Activated naive CD8-positive, alpha-beta T cell (primary cell): Measurements from ENCODE around the gene ODF4.
A peak's percentile ranks its signal among the peaks of the same experiment; 100 is the strongest.
"Not testable (repeated sequence)": the region's sequence is repeated elsewhere in the genome, so short reads cannot be mapped to it uniquely, and the experiment has no call there.

Source experiments
- H3K27ac Mint-ChIP-seq: one replicate; pipeline ENCODE4 v1.8.0; 2021; ENCODE audit warnings: mixed read lengths
- H3K27me3 Mint-ChIP-seq: one replicate; pipeline ENCODE4 v1.8.0; 2021; ENCODE audit warnings: mixed read lengths
- H3K36me3 Mint-ChIP-seq: one replicate; pipeline ENCODE4 v1.8.0; 2021; ENCODE audit warnings: mixed read lengths
- H3K4me1 Mint-ChIP-seq: one replicate; pipeline ENCODE4 v1.8.0; 2021; ENCODE audit warnings: low read depth, mixed read lengths
- H3K4me3 Mint-ChIP-seq: one replicate; pipeline ENCODE4 v1.8.0; 2021; ENCODE audit warnings: mild to moderate bottlenecking, mixed read lengths
- H3K9me3 Mint-ChIP-seq: one replicate; pipeline ENCODE4 v1.8.0; 2021; ENCODE audit warnings: low read depth, mixed read lengths

Gene ODF4

GRCh38 chr17:8372422-8372821 lies 32.8 kb downstream of the ODF4 start:
- Mint-ChIP-seq H3K9me3 (no peaks in the 10 kb centered on the region), H3K4me1 (peaks cover 19% of the 10 kb centered on the region), H3K27ac (no peak overlapping the region), H3K36me3 (peaks cover 9% of the 10 kb centered on the region), H3K4me3 (no peak overlapping the region), H3K27me3 (no peaks in the 10 kb centered on the region)

- H3K4me1 Mint-ChIP-seq: peaks cover 30% of the 10 kb centered on the region
- H3K27ac Mint-ChIP-seq, H3K9me3 Mint-ChIP-seq, H3K4me3 Mint-ChIP-seq, H3K27me3 Mint-ChIP-seq: not testable (repeated sequence)
- peaks cover 13% of the 10 kb centered on the region for H3K36me3 Mint-ChIP-seq
These were observed 34.2 kb downstream of the ODF4 start for GRCh38 chr17:8373856-8374255.

GRCh38 chr17:8375738-8376259 lies 36.2 kb downstream of the ODF4 start:
- Mint-ChIP-seq H3K27ac (peak overlapping the region; percentile 88), H3K4me3 (peak overlapping the region; percentile 99), H3K27me3 (no peaks in the 10 kb centered on the region), H3K4me1 (peaks cover 48% of the 10 kb centered on the region), H3K36me3 (peaks cover 15% of the 10 kb centered on the region), H3K9me3 (no peaks in the 10 kb centered on the region)

DNA sequence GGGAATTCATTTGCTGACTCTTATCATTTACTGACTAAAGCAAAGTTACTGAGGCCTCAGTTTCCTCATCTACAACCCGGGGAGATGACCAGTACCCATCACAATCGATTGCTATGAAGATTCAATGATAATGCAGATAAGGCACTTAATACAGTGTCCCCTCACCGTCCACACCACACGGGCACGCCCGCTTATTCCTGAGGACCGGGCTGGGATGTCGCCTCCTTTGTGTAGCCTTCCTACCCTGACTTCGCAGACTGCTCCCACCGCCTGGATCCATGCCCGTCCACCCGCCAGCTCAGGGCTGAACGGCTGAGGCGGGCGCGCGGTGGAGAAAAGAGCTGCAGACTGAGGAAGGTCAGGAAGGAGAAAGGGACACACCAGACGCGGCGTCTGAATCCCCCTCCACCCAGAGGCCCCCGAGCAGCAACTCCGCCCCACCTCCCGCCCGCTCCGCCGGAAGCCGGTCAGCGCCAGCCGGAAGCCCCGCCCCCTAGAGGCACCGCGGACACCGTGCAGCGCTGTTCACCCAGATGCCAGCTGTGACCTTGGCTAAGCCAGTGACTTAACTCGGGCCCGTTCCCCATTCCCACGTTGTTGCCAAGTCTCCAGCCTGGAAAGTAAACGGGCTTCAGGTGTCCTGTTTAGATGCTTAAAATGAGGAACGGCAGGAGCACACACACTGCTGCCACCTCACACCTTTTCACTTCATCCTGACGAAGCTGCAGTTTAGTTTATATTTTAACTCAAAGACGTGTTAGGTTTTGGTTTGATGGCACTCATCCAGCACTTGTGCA lies 36.8 kb downstream of the ODF4 start, which contains the start of gene KRABD2:
Gene KRABD2, minus strand, starts transcription at position 434 of the 797 bp plus-strand sequence.
- no peaks in the 10 kb centered on the region for H3K27me3 Mint-ChIP-seq
- peaks cover 54% of the 10 kb centered on the region for H3K4me1 Mint-ChIP-seq
- H3K36me3 Mint-ChIP-seq: peaks cover 18% of the 10 kb centered on the region
- H3K9me3 Mint-ChIP-seq: no peaks in the 10 kb centered on the region
- H3K4me3 Mint-ChIP-seq: peak within 1 kb of the TSS; percentile 99
- peak within 1 kb of the TSS; percentile 88 for H3K27ac Mint-ChIP-seq

DNA sequence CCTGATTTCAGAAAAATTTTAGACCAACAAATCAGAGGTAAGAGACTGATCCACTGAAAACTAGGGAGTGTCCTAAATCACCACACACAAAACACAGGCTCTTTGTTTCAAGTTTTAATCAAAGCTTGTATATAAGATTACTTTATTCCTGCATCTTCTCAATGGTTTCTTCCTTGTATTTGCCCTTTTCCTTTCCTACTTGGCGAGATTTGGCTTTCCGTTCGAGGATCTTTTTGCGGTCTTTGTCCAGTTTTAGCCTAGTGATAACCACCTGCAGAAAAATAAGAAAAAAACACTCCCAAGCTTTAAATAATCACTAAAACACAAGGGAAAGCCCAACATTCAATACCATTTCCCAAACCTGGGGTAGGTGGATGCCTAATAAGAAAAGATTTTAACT lies 37.8 kb downstream of the ODF4 start:
- Mint-ChIP-seq H3K4me1 (peaks cover 57% of the 10 kb centered on the region), H3K27me3 (no peaks in the 10 kb centered on the region), H3K9me3 (no peaks in the 10 kb centered on the region), H3K4me3 (peak overlapping the region; percentile 99), H3K36me3 (peaks cover 23% of the 10 kb centered on the region), H3K27ac (peak overlapping the region; percentile 88)

GRCh38 chr17:8378117-8378516 lies 38.5 kb downstream of the ODF4 start:
- peaks cover 28% of the 10 kb centered on the region for H3K36me3 Mint-ChIP-seq
- H3K9me3 Mint-ChIP-seq, H3K27me3 Mint-ChIP-seq: not testable (repeated sequence)
- peak overlapping the region; percentile 88 for H3K27ac Mint-ChIP-seq
- H3K4me3 Mint-ChIP-seq: peak overlapping the region; percentile 99
- H3K4me1 Mint-ChIP-seq: peaks cover 60% of the 10 kb centered on the region

DNA sequence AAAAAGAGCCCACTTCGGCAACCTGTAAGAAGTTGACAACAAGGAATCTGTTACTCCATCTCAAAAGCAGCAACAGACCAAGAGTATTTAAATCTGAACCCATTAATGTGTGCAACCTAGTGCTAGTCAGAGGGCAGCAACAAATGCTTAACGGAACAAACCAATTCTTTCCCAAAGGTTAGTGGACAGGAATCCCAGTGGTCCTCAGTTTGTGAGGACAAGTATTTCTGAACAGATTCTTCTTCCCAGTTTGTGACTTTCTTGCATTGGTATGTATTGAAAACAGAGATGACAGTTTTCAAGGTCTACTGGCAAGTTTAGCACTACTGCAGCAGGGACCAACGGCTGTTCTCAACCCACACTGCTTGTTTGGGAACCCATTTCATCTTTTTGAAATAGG lies 40.4 kb downstream of the ODF4 start:
- Mint-ChIP-seq H3K9me3 (no peaks in the 10 kb centered on the region), H3K27me3 (no peaks in the 10 kb centered on the region), H3K4me1 (peaks cover 66% of the 10 kb centered on the region), H3K27ac (peak overlapping the region; percentile 87), H3K4me3 (peak overlapping the region; percentile 99), H3K36me3 (peaks cover 28% of the 10 kb centered on the region)

- H3K36me3 Mint-ChIP-seq: peaks cover 24% of the 10 kb centered on the region
- H3K9me3 Mint-ChIP-seq: no peaks in the 10 kb centered on the region
- no peaks in the 10 kb centered on the region for H3K27me3 Mint-ChIP-seq
- H3K4me3 Mint-ChIP-seq: peak overlapping the region; percentile 99
- peaks cover 59% of the 10 kb centered on the region for H3K4me1 Mint-ChIP-seq
- H3K27ac Mint-ChIP-seq: peak overlapping the region; percentile 99
These were observed 42.6 kb downstream of the ODF4 start for GRCh38 chr17:8382052-8382879.

- Mint-ChIP-seq H3K36me3 (peaks cover 24% of the 10 kb centered on the region), H3K27ac (peak overlapping the region; percentile 99), H3K4me3 (peak overlapping the region; percentile 99), H3K27me3 (no peaks in the 10 kb centered on the region), H3K9me3 (no peaks in the 10 kb centered on the region), H3K4me1 (peaks cover 53% of the 10 kb centered on the region)
These were observed 43.2 kb downstream of the ODF4 start for GRCh38 chr17:8382880-8383142.

DNA sequence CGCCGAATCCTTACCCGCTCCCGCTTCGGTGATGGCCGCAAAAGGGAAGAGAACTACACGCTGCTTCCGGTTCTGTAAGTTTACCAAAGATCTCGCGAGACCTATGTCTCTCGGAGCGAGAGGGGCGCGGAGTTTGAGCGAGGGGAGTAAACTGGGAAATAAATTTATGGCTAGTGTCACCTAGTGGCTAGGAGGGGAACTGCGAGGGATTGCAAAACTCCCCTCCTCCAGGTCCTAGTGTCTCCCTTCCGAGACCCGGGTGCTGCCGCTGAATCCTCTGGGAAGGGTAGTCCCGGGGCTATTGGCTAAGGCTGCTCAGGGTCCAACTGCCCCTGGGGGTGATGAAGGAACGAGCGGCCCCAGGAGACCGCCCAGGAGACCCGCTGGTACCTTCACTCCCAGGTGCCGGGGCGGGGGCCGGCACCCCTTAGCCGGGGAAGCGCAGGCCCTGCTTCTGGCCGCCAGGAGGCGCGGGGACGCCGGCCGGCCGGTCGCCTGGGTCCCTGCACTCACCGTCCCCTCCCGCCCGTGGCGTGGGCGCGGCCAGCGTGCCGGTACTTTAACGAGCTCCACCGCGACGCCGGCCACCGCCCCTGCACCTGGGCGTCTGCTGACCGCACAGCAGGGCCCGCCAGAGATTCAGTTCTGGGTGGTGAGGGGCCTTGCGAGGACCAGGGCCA lies 43.6 kb downstream of the ODF4 start, which contains the start of gene RPL26:
Gene RPL26, minus strand, starts transcription at position 51 of the 680 bp plus-strand sequence. CDS start 883 bp downstream, outside the sequence.
- H3K27ac Mint-ChIP-seq: peak within 1 kb of the TSS; percentile 99
- H3K9me3 Mint-ChIP-seq: no peaks in the 10 kb centered on the region
- peak within 1 kb of the TSS; percentile 99 for H3K4me3 Mint-ChIP-seq
- H3K27me3 Mint-ChIP-seq: no peaks in the 10 kb centered on the region
- peaks cover 52% of the 10 kb centered on the region for H3K4me1 Mint-ChIP-seq
- peaks cover 24% of the 10 kb centered on the region for H3K36me3 Mint-ChIP-seq

DNA sequence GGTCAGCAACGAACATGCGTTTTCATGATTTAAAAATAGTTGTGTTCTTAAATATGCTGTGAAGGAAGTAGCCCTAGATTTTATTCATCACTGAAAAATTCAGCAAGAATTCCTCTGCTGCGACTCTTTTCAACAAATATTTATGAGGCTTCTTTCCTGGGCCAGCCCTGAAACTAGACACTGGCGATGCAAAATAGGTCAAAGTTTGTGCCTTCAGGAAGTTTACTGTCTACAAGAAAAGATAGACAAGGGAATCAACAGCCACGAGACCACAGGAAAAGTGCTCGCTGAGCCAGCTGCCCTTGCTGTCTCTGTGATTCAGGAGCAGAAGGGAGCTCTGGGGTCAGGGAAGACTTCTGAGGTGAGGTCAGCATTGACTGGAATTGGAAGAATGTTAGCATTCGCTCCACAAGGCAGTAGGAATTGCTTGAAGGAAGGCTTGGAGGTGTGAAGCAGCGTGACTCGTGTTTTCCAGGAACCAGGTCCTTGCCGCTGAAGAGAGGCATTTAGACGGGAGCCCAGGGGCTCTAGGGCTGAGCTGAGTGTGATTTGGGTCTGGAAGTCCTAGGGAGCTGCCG lies 45.2 kb downstream of the ODF4 start:
- H3K27ac Mint-ChIP-seq: peak overlapping the region; percentile 82
- H3K4me1 Mint-ChIP-seq: peaks cover 37% of the 10 kb centered on the region
- H3K9me3 Mint-ChIP-seq: no peaks in the 10 kb centered on the region
- H3K27me3 Mint-ChIP-seq: no peaks in the 10 kb centered on the region
- H3K36me3 Mint-ChIP-seq: peaks cover 16% of the 10 kb centered on the region
- peak overlapping the region; percentile 99 for H3K4me3 Mint-ChIP-seq

DNA sequence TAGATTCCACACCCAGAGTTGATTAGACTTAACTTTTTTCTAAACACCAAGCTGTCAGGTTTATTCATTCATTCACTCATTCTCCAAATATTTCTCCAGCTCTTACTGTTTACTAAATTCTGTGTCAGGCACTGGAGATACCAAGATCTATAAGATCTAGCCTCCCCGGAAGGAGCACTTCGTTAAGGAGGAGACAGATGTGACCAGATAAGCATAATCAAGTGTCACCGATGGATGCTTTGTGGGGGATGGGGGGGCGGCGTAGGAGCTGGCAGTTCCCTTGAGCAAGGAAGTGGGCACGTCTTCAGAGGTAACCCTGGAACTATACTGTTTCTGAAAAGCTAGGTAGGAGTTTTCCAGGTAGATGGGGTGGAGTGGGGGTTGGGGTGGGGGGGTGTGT lies 47.2 kb downstream of the ODF4 start:
- H3K27me3 Mint-ChIP-seq: no peaks in the 10 kb centered on the region
- H3K36me3 Mint-ChIP-seq: peaks cover 11% of the 10 kb centered on the region
- no peak overlapping the region for H3K4me3 Mint-ChIP-seq
- no peak overlapping the region for H3K27ac Mint-ChIP-seq
- H3K9me3 Mint-ChIP-seq: no peaks in the 10 kb centered on the region
- H3K4me1 Mint-ChIP-seq: peaks cover 22% of the 10 kb centered on the region

DNA sequence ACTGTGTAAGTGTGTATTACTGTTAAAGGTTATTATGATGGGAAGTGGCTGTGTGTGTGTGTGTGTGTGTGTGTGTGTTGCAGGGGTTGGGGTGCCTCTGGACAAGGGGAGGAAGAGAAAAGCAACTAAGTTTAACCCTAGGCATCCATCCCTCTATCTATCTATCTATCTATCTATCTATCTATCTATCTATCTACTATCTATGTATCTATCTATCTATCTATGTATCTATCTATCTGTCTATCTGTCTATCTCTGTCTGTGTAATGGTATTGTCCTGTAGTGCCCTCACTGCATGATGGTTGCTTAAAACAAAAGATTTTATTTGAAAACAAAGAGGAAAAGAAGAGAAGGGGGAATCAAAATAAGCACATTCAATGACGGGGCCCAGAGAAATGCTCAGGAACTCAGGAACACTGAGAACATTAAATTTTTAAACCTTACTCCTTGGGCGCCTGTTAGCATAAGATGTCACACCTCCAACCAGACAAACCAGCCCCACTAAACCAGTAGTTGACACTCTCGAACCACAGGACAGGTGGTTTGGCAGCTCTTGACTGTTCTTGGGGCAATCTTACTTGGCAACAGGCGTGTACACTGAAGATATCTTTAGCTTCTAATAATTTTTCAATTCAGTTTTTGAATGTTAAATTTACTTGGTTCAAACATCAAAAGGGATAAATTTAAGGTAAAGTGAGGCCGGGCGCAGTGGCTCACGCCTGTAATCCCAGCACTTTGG lies 48.4 kb downstream of the ODF4 start:
- peaks cover 16% of the 10 kb centered on the region for H3K4me1 Mint-ChIP-seq
- H3K27me3 Mint-ChIP-seq: no peaks in the 10 kb centered on the region
- no peaks in the 10 kb centered on the region for H3K9me3 Mint-ChIP-seq
- H3K36me3 Mint-ChIP-seq: peaks cover 2% of the 10 kb centered on the region
- H3K27ac Mint-ChIP-seq: no peak overlapping the region
- no peak overlapping the region for H3K4me3 Mint-ChIP-seq

GRCh38 chr17:8391711-8392110 lies 52.1 kb downstream of the ODF4 start:
- H3K27me3 Mint-ChIP-seq: peaks cover 2% of the 10 kb centered on the region
- no peaks in the 10 kb centered on the region for H3K9me3 Mint-ChIP-seq
- H3K4me1 Mint-ChIP-seq: peaks cover 13% of the 10 kb centered on the region
- no peak overlapping the region for H3K27ac Mint-ChIP-seq
- H3K4me3 Mint-ChIP-seq: no peak overlapping the region
- peaks cover under 1% of the 10 kb centered on the region for H3K36me3 Mint-ChIP-seq
